ENCODE results near the gene OR1I1. TPM values are rescaled to one million over a fixed set of nuclear protein-coding genes. Genes with fewer than 3 reads are reported as not detected.
"Not testable (repeated sequence)": the region's sequence is repeated elsewhere in the genome, so short reads cannot be mapped to it uniquely, and the experiment has no call there.

Gene OR1I1
- total and polyA plus RNA-seq, 2 donors = 0.05 TPM; not detected in 1

DNA sequence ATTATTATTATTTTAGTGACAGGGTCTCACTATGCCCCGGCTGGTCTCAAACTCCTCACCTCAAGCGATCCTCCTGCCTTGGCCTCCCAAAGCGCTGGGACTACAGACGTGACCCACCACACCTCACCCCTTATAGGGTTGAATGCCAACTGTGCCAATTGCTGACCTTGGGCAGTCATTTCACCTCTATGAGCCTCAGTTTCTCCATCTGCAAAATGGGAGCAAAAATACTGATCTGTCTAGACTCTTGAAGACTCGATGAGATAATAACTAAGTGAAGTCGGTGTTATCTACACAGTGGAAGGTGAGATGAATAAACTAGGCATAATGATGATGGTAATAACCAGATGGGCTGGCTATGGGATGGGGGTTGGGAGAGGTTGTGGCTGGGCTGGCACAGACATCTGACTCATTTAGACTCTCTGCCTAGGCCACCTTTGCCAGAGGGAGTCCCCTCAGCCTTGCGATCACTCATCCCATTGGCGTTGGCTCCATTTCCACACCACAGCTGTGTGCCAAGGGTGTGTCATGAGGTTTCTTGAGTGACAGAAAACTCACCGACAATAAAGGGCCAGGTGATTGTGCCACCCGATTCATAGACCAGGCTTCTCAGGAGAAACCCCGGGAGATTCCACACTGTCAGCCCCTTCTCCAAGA lies 33.0 kb upstream of the OR1I1 start, which contains the start of gene CASP14:
CASP14 (plus strand) TSS at position 596 of the 657 bp plus-strand sequence. CDS start 2,772 bp downstream, outside the sequence.
- H3K36me3 ChIP-seq (ENCODE audit: control insufficient read depth in 2 of 2, insufficient read depth in 2 of 2, low read length in 1 of 2) = no peaks in the 10 kb centered on the region
- 95% methylated on average over 11 of the region's 11 CpGs for WGBS
- H3K9me3 ChIP-seq (ENCODE audit: control insufficient read depth in 2 of 2, insufficient read depth in 1 of 2, low read length in 1 of 2) = no peaks in the 10 kb centered on the region
- no peak for DNase-seq (ENCODE audit: low read depth in 6 of 9, low spot score in 9 of 9)
- no peaks in the 10 kb centered on the region for H3K4me1 ChIP-seq (ENCODE audit: control insufficient read depth in 2 of 2, insufficient read depth in 2 of 2, low read length in 2 of 2)
- H3K27ac ChIP-seq (ENCODE audit: low read depth in 1 of 2, low read length in 1 of 2) = no peak within 1 kb of the TSS
- H3K4me3 ChIP-seq (ENCODE audit: low read length in 2 of 2) = no peak within 1 kb of the TSS
- H3K27me3 ChIP-seq (ENCODE audit: control insufficient read depth in 2 of 2, insufficient read depth in 1 of 2, low read length in 1 of 2) = no peaks in the 10 kb centered on the region

DNA sequence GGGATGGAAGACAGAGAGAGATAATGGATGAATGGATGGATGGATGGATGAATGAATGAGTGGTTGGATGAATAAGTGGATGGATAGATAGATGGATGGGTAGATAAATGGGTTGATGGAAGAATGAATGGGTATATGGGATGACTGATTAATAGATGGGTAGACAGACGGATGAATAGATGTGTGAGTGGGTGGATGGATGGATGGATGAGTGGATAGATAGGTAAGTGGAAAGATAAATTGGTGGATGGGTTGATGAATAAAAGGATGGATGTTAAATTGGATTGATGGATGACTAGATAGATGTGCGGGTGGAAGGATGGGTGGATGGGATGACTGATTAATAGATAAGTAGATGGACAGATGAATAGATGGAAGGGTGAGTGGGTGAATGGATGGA lies 31.4 kb upstream of the OR1I1 start:
- DNase-seq (ENCODE audit: low read depth in 6 of 9, low spot score in 9 of 9) = no peak
- 95% methylated on average over 2 of the region's 2 CpGs for WGBS
- no peaks in the 10 kb centered on the region for H3K27me3 ChIP-seq (ENCODE audit: control insufficient read depth in 2 of 2, insufficient read depth in 1 of 2, low read length in 1 of 2)

DNA sequence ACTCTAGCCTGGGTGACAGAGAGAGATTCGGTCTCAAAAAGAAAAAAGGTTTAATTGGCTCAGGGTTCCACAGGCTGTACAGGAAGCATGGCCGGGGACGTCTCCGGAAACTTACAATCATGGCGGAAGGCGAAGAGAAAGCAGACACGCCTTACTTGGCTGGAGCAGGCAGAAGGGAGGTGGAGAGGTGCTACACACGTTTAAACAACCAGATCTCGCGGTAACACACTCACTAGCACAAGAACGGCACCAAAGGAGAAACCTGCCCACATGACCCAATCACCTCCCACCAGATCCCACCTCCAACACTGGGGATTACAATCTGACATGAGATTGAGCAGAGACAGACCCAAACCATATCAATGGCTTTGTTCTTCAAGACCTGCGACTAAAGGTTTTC lies 20.0 kb upstream of the OR1I1 start:
- H3K9me3 ChIP-seq (ENCODE audit: control insufficient read depth in 2 of 2, insufficient read depth in 1 of 2, low read length in 1 of 2) = no peaks in the 10 kb centered on the region
- no peaks in the 10 kb centered on the region for H3K27me3 ChIP-seq (ENCODE audit: control insufficient read depth in 2 of 2, insufficient read depth in 1 of 2, low read length in 1 of 2)
- no peak overlapping the region for H3K4me3 ChIP-seq (ENCODE audit: low read length in 2 of 2)
- H3K27ac ChIP-seq (ENCODE audit: low read depth in 1 of 2, low read length in 1 of 2) = no peak overlapping the region
- H3K4me1 ChIP-seq (ENCODE audit: control insufficient read depth in 2 of 2, insufficient read depth in 2 of 2, low read length in 2 of 2) = no peaks in the 10 kb centered on the region
- DNase-seq (ENCODE audit: low read depth in 6 of 9, low spot score in 9 of 9) = no peak
- WGBS = 91% methylated on average over 12 of the region's 12 CpGs
- H3K36me3 ChIP-seq (ENCODE audit: control insufficient read depth in 2 of 2, insufficient read depth in 2 of 2, low read length in 1 of 2) = no peaks in the 10 kb centered on the region

More for the DNA sequence above, 31.4 kb upstream of the OR1I1 start:
- Histone ChIP-seq H3K36me3 (ENCODE audit: control insufficient read depth in 2 of 2, insufficient read depth in 2 of 2, low read length in 1 of 2) (no peaks in the 10 kb centered on the region), H3K9me3 (ENCODE audit: control insufficient read depth in 2 of 2, insufficient read depth in 1 of 2, low read length in 1 of 2) (no peaks in the 10 kb centered on the region), H3K4me1 (ENCODE audit: control insufficient read depth in 2 of 2, insufficient read depth in 2 of 2, low read length in 2 of 2) (no peaks in the 10 kb centered on the region), H3K4me3 (ENCODE audit: low read length in 2 of 2) (no peak overlapping the region), H3K27ac (ENCODE audit: low read depth in 1 of 2, low read length in 1 of 2) (no peak overlapping the region)

DNA sequence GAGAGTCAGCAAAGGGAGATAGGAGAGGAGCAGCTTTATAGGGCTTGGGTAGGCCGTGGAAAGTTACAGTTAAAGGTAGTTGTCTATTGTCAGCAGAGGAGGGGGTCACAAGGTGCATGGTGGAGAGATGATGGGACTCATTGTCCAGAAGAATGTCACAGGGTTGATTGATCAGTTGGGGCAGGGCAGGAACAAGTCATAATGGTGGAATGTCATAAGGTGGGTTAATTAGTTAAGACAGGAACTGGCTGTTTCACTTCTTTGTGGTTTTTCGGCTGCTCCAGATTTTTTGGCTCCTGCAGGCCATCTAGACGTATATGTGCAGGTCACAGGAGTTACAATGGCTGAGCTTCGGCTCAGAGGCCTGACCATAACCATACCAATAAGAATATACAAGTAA lies 11.6 kb upstream of the OR1I1 start:
- not testable (repeated sequence) for DNase-seq (ENCODE audit: low read depth in 6 of 9, low spot score in 9 of 9); H3K9me3 ChIP-seq (ENCODE audit: control insufficient read depth in 2 of 2, insufficient read depth in 1 of 2, low read length in 1 of 2)
- WGBS = 72% methylated on average over 4 of the region's 4 CpGs

DNA sequence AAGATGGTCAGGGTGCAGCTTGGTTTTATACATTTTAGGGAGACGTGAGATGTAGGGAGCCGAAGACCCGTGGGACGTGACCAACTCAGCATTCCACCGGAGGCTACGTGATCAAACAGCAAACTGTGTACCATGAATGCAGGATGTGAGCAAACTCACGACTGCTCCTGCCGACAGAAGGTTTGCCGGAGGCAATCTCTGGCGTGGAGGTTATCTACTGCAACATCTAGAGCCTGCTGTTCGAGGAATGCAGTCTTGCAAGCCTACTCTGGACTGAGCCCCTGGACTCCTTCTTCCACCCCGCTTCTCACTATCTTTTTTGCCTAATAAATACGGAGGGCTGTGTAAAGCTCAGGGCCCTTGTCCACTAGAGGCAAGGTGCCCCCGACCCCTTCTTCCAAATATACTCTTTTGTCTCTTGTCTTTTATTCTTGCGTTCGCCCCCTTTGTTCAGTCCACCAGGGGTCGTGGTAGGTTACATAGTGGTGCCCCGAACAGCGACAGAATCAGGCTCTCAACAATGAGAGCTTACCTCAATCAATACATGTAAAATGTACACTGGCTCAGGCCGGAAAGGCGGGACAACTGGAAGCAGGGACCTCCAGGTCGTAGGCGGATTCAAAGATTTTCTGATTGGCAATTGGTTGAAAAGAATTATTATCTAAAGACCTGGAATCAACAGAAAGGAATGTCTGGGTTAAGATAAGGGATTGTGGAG lies 8.9 kb upstream of the OR1I1 start:
- Histone ChIP-seq H3K27me3 (ENCODE audit: control insufficient read depth in 2 of 2, insufficient read depth in 1 of 2, low read length in 1 of 2) (no peaks in the 10 kb centered on the region), H3K4me1 (ENCODE audit: control insufficient read depth in 2 of 2, insufficient read depth in 2 of 2, low read length in 2 of 2) (no peaks in the 10 kb centered on the region), H3K4me3 (ENCODE audit: low read length in 2 of 2) (no peak overlapping the region), H3K9me3 (ENCODE audit: control insufficient read depth in 2 of 2, insufficient read depth in 1 of 2, low read length in 1 of 2) (no peaks in the 10 kb centered on the region), H3K27ac (ENCODE audit: low read depth in 1 of 2, low read length in 1 of 2) (no peak overlapping the region), H3K36me3 (ENCODE audit: control insufficient read depth in 2 of 2, insufficient read depth in 2 of 2, low read length in 1 of 2) (no peaks in the 10 kb centered on the region)
- DNase-seq (ENCODE audit: low read depth in 6 of 9, low spot score in 9 of 9) = no peak
- WGBS = 84% methylated on average over 23 of the region's 23 CpGs

More for the DNA sequence above, 11.6 kb upstream of the OR1I1 start:
- H3K27me3 ChIP-seq (ENCODE audit: control insufficient read depth in 2 of 2, insufficient read depth in 1 of 2, low read length in 1 of 2); H3K36me3 ChIP-seq (ENCODE audit: control insufficient read depth in 2 of 2, insufficient read depth in 2 of 2, low read length in 1 of 2); H3K4me3 ChIP-seq (ENCODE audit: low read length in 2 of 2); H3K4me1 ChIP-seq (ENCODE audit: control insufficient read depth in 2 of 2, insufficient read depth in 2 of 2, low read length in 2 of 2); H3K27ac ChIP-seq (ENCODE audit: low read depth in 1 of 2, low read length in 1 of 2): not testable (repeated sequence)

DNA sequence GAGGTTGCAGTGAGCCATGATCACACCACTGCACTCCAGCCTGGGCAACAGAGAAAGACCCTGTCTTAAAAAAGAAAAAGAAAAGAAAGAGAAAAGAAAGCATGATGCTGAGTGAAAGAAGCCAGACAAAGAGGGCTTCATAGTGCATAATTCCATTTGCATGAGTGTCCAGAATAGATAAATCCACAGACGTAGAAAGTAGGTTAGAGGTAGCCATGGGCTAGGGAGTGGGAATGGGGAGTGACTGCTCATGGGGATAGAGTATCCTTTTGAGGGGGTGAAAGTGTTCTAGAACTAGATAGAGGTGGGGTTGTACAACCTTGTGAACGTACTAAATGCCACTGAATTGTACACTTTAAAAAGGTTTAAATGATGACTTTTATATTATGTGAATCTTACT lies 7.6 kb upstream of the OR1I1 start:
- Histone ChIP-seq H3K27ac (ENCODE audit: low read depth in 1 of 2, low read length in 1 of 2) (no peak overlapping the region), H3K36me3 (ENCODE audit: control insufficient read depth in 2 of 2, insufficient read depth in 2 of 2, low read length in 1 of 2) (no peaks in the 10 kb centered on the region), H3K4me1 (ENCODE audit: control insufficient read depth in 2 of 2, insufficient read depth in 2 of 2, low read length in 2 of 2) (no peaks in the 10 kb centered on the region), H3K9me3 (ENCODE audit: control insufficient read depth in 2 of 2, insufficient read depth in 1 of 2, low read length in 1 of 2) (no peaks in the 10 kb centered on the region), H3K27me3 (ENCODE audit: control insufficient read depth in 2 of 2, insufficient read depth in 1 of 2, low read length in 1 of 2) (no peaks in the 10 kb centered on the region), H3K4me3 (ENCODE audit: low read length in 2 of 2) (no peak overlapping the region)
- 94% methylated on average over 2 of the region's 2 CpGs for WGBS
- no peak for DNase-seq (ENCODE audit: low read depth in 6 of 9, low spot score in 9 of 9)

DNA sequence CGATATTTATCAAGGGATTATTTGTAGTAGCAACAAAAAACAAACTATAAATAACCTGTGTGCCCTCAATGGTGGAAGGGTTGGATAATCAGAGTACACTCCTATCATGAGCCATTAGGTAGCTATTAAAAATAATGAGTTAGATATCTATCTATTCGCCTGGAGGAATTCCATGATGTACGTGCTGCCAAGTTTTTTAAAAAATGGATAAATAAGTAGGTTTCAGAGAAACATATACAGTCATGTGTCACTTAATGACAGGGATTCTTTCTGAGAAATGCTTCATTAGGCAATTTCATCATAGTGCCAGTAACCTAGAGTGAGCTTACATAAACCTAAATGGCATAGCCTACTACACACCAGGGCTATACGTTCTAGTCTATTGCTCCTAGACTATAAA lies 6.2 kb upstream of the OR1I1 start:
- Histone ChIP-seq H3K4me1 (ENCODE audit: control insufficient read depth in 2 of 2, insufficient read depth in 2 of 2, low read length in 2 of 2) (no peaks in the 10 kb centered on the region), H3K27me3 (ENCODE audit: control insufficient read depth in 2 of 2, insufficient read depth in 1 of 2, low read length in 1 of 2) (no peaks in the 10 kb centered on the region), H3K9me3 (ENCODE audit: control insufficient read depth in 2 of 2, insufficient read depth in 1 of 2, low read length in 1 of 2) (no peaks in the 10 kb centered on the region), H3K4me3 (ENCODE audit: low read length in 2 of 2) (no peak overlapping the region), H3K27ac (ENCODE audit: low read depth in 1 of 2, low read length in 1 of 2) (no peak overlapping the region), H3K36me3 (ENCODE audit: control insufficient read depth in 2 of 2, insufficient read depth in 2 of 2, low read length in 1 of 2) (no peaks in the 10 kb centered on the region)
- DNase-seq (ENCODE audit: low read depth in 6 of 9, low spot score in 9 of 9) = no peak
- WGBS = 92% methylated on average over 4 of the region's 4 CpGs

DNA sequence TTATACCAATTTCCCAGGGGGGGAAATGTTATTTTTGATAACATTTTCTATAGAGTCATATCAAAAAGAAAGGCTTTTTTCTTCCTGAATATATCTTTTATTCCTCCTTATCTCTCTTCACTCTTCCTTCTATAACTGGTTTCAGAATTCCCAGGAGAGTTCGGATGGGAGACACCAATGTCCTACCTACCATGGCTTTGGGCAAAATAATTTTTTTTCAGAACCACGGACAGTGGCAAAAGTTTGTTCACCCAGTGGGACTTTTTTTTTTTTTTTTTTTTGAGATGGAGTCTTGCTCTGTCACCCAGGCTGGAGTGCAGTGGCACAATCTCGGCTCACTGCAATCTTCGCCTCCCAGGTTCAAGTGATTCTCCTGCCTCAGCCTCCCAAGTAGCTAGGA lies 2.0 kb upstream of the OR1I1 start:
- not testable (repeated sequence) for H3K9me3 ChIP-seq (ENCODE audit: control insufficient read depth in 2 of 2, insufficient read depth in 1 of 2, low read length in 1 of 2); DNase-seq (ENCODE audit: low read depth in 6 of 9, low spot score in 9 of 9); H3K36me3 ChIP-seq (ENCODE audit: control insufficient read depth in 2 of 2, insufficient read depth in 2 of 2, low read length in 1 of 2); H3K27ac ChIP-seq (ENCODE audit: low read depth in 1 of 2, low read length in 1 of 2); H3K27me3 ChIP-seq (ENCODE audit: control insufficient read depth in 2 of 2, insufficient read depth in 1 of 2, low read length in 1 of 2); H3K4me1 ChIP-seq (ENCODE audit: control insufficient read depth in 2 of 2, insufficient read depth in 2 of 2, low read length in 2 of 2); H3K4me3 ChIP-seq (ENCODE audit: low read length in 2 of 2)
- 66% methylated on average over 4 of the region's 4 CpGs for WGBS

DNA sequence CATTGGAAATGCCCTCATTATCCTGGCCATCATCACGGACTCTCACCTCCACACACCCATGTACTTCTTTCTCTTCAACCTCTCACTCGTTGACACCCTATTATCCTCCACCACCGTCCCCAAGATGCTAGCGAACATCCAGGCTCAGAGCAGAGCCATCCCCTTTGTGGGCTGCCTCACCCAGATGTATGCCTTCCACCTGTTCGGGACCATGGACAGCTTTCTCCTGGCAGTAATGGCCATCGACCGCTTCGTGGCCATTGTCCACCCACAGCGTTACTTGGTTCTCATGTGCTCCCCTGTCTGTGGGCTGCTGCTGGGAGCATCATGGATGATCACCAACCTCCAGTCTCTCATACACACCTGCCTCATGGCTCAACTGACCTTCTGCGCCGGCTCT lies 5.2 kb downstream of the OR1I1 start:
- Histone ChIP-seq H3K36me3 (ENCODE audit: control insufficient read depth in 2 of 2, insufficient read depth in 2 of 2, low read length in 1 of 2) (no peaks in the 10 kb centered on the region), H3K27me3 (ENCODE audit: control insufficient read depth in 2 of 2, insufficient read depth in 1 of 2, low read length in 1 of 2) (peaks cover 0 to 4% of the 10 kb centered on the region in 2 donors), H3K4me3 (ENCODE audit: low read length in 2 of 2) (no peak overlapping the region), H3K9me3 (ENCODE audit: control insufficient read depth in 2 of 2, insufficient read depth in 1 of 2, low read length in 1 of 2) (no peaks in the 10 kb centered on the region), H3K27ac (ENCODE audit: low read depth in 1 of 2, low read length in 1 of 2) (no peak overlapping the region), H3K4me1 (ENCODE audit: control insufficient read depth in 2 of 2, insufficient read depth in 2 of 2, low read length in 2 of 2) (peaks cover 0 to 3% of the 10 kb centered on the region in 2 donors)
- 88% methylated on average over 11 of the region's 11 CpGs for WGBS
- DNase-seq (ENCODE audit: low read depth in 6 of 9, low spot score in 9 of 9) = no peak

Measured in thymus (tissue), 11 donors.